GM12865 (cell line): Measurements from ENCODE around the gene HPS5.
"Not testable (repeated sequence)": the region's sequence is repeated elsewhere in the genome, so short reads cannot be mapped to it uniquely, and the experiment has no call there.

Source experiments
- DNase-seq: peaks from one replicate; pipeline ENCODE4 v3.0.0; 2010; ENCODE audit warnings: low read depth
- H3K4me3 ChIP-seq: 2 replicates; pipeline ENCODE4 v1.5.1; 2011; ENCODE audit warnings: mild to moderate bottlenecking, low read depth, low read length, control low read depth
- CTCF ChIP-seq: IDR thresholded peaks from 2 replicates; pipeline ENCODE4 v1.5.1; 2011; ENCODE audit warnings: low read length, control low read depth, low read depth, inconsistent platforms; ENCODE audit not compliant: insufficient read depth; ENCODE audit errors: missing control alignments

Gene HPS5

GRCh38 chr11:18264035-18264434 is 57.9 kb downstream of the HPS5 start:
- no peak overlapping the region for H3K4me3 ChIP-seq
- peak; percentile 69 for DNase-seq
- no peak for TF ChIP-seq CTCF

GRCh38 chr11:18262681-18263350 is 59.1 kb downstream of the HPS5 start:
- not testable (repeated sequence) for DNase-seq, H3K4me3 ChIP-seq

GRCh38 chr11:18261721-18262120 is 60.2 kb downstream of the HPS5 start:
- no peak for TF ChIP-seq CTCF
- DNase-seq, result no peak
- H3K4me3 ChIP-seq, result no peak overlapping the region

- TF ChIP-seq CTCF, result no peak
- no peak overlapping the region for H3K4me3 ChIP-seq
- no peak for DNase-seq
Measured at GRCh38 chr11:18259259-18259658, 62.7 kb downstream of the HPS5 start.

- H3K4me3 ChIP-seq, result no peak overlapping the region
- no peak for DNase-seq
- TF ChIP-seq CTCF, result no peak
Measured at GRCh38 chr11:18254781-18255361, 67.1 kb downstream of the HPS5 start.

GRCh38 chr11:18253778-18254338 is 68.1 kb downstream of the HPS5 start:
- DNase-seq, result no peak
- no peak for TF ChIP-seq CTCF

GRCh38 chr11:18253233-18253632 is 68.7 kb downstream of the HPS5 start:
- TF ChIP-seq CTCF, result no peak
- DNase-seq, result no peak
- H3K4me3 ChIP-seq, result no peak overlapping the region

More at GRCh38 chr11:18253778-18254338, 68.1 kb downstream of the HPS5 start:
- no peak overlapping the region for H3K4me3 ChIP-seq
